Ureter (tissue), 1 donor: ENCODE data around the gene MVD. TPM values are rescaled to one million over a fixed set of nuclear protein-coding genes. Genes with fewer than 3 reads are reported as not detected.

ENCODE experiments used
- DNase-seq: peaks from one replicate; pipeline ENCODE4 v3.0.0-alpha.2; 2020; ENCODE audit warnings: low spot score
- total RNA-seq: library from RNA; stranded (reverse); gene quantifications from one replicate; pipeline ENCODE4 v1.2.4, GENCODE V29; 2023
- donor health status: DM: yes; HTN: yes; CAD: no.

MVD gene
- total RNA-seq, 1 donor from 2014 or later: 43.9 TPM

- no peak for DNase-seq
Measured at GRCh38 chr16:88655733-88656281, 7.1 kb downstream of the MVD start.

DNA sequence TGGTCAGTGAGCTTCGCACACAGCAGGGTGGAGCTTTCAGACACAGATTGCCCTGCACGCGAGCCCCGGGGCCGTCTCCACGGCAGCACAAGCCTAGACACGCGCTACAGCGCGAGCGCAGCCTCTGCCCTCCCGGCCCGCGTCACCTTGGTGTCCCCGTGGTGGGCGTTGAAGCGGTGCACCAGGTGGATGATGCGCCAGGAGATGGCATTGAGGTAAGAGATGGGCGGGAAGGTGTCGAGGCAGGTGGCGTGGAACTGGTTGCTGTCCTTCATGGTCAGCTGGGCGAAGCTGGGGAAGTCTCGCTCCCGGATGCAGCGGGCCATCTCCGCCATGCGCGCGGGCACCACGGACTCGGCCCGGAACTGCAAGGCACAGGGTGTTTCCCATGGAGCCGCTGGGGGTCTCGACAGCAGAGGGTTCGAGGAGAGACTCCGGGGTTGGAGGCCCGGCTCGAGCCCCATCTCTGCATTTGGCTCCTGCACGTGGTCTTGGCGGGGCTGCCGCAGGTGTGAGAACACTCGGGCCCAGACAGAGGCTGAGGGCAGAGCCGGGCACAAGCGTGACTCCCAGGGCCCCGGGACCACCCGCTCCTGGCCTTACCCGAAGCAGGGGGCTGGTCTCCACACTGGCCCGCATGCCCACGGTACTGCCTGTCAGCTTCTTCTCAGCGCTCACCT is 7.7 kb downstream of the MVD start:
- no peak for DNase-seq

DNA sequence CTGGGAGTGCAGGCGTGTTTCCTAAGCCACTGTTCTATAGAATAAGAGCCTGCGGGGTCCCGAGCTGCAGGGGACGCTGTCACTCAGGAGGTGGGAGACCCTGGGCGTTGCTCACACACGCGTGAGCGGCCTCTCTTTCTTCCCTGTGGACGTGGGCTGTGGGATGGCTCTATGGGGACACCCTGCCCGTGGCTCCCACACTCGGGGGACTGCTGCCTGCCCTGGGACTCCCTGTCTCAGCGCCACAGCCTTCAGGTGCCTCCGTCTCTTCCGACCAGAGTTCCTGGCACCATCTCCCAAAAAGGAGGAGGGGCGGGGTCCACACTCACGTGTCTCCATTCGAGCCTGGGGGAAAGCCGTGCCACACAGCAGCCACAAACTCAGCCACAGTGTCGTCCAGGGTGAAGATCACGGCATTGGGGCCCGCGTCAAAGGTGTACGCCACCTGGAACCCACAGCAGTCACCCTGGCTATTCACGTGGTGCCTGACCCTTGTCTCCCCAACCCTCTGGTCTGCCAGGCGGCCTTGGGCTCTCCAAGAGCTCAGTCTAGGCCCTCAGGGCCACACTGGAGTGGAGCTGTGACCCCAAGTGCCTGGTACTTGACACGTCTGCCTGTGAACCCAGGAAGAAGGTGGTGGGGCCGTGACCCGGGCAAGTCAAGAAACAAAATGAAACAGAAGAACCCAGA is 8.4 kb downstream of the MVD start:
- no peak for DNase-seq

DNA sequence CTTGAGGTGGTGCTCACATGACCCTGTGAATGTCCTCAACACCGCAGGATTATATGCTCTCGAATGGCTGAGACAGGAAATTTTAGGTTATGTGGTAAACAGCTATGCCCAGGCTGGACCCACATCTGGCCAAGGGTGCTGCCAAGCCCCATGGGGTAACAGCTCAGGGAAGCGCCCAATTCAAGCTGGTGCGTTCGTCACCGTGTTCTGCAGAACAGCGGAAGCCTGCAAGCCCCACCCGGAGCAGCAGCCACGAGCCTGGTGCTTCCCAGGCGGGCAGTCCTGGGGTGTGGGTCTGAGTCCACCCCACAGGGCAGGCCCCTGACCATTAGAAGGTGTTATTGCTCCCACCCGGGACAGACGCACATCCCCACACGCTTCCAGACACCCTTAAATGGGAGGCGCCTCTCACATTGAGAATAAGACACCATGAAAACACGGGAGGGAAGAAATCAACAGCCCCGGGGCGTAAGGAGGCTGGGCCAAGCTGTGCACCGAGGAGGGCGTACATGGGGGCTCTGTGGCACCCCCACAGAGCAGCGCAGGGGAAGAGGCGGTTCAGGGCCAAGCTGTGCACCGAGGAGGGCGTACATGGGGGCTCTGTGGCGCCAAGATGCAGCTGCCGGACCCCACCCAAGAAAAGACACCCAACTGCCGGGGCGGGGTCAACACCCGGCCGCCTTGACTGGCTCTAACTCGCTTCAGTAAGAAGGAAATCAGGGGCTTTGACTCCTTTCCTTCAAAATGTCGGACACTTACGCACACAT is 9.1 kb downstream of the MVD start:
- DNase-seq: no peak

DNA sequence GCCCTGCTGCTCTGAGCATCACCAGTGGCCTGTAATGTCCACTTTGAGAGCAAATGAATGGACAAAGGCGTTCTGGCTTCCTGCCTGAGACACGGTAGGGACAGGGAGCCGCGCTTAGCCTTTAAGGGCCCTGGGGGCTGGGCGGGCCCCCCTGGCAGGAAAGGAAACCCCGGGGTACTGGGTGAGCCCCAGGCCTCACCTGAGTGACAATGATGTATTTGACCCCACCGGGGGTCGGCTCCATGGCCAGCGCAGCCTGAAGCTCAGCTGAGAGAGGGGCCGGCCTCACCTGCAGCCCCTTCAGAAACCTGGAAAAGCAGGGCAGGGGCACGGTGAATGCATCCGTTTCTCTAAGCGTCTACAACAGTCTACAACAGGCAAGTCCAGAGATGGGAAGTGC is 9.8 kb downstream of the MVD start:
- DNase-seq: no peak

- no peak for DNase-seq
Measured at GRCh38 chr16:88652762-88653063, 10.2 kb downstream of the MVD start.

DNA sequence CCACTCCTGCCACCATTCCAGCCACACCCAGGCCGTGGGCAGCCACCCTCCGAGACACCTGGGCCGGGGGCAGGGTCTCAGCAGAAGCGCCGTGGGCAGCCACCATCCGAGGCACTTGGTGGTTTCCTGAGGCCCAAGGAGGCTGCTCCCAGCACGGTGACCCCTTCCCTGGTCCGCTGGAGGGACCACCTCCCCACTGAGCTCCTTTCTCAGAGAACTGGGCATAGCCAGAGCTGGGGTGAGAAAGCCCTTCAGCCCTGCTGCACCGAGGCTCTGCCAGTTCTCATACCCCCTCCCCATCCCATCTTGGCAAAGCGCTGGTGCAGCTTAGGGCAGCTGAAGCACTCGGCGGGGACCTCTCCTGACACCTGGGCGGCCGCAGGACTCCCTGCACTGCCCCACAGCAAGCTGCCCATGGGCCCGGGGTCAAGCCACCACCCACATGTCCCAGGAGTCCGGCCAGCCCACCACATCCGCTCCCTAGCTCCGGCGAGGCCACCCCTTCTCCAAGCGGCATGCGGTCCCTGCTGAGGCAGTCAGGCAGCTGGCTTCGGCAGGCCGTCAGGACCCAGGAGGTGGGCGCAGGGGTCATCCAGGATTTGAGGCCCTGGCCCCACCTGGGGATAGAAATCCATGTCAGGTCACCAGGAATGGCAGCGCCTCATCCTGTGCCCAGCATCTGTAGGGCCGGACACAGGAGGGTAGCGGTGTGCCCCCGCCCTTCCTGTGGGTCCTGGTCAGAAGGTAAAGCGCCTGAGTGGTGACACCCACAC is 10.7 kb downstream of the MVD start:
- DNase-seq: no peak

- peak; percentile 85 for DNase-seq
Measured at GRCh38 chr16:88651276-88651988, 11.5 kb downstream of the MVD start.

DNA sequence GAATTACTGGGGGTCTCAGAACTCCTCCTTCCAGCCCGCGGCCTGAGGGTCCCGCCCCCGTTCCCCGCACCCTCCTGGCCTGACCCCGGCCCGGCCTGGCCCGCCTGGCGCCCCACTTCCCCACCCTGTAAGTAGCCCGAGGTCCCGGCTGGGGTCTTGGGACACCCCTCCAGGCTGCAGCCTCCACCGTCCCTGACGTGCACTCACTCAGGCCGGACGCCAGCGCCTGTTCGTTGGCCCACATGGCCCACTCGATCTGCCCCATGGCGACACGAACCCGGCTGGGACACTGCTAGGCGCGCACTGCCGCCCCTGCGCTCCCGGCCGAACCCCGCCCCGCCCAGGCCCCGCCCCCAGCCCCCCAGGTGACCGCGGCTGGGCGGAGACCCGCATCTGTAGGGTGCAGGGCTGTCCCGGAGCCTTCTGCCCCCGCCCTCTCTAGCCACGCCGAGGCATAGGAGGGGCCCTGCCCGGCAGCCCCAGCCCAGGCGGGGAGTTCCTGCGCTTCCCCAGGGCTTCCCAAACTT is 12.1 kb downstream of the MVD start, which contains the start of gene CYBA:
TSS of gene CYBA (minus strand) at position 305 of the 527 bp plus-strand sequence. CDS start at position 265, 40 bp downstream.
- DNase-seq: peak; percentile 85

GRCh38 chr16:88649924-88650748 is 12.8 kb downstream of the MVD start:
- no peak for DNase-seq

GRCh38 chr16:88649195-88649923 is 13.5 kb downstream of the MVD start:
- no peak for DNase-seq

DNA sequence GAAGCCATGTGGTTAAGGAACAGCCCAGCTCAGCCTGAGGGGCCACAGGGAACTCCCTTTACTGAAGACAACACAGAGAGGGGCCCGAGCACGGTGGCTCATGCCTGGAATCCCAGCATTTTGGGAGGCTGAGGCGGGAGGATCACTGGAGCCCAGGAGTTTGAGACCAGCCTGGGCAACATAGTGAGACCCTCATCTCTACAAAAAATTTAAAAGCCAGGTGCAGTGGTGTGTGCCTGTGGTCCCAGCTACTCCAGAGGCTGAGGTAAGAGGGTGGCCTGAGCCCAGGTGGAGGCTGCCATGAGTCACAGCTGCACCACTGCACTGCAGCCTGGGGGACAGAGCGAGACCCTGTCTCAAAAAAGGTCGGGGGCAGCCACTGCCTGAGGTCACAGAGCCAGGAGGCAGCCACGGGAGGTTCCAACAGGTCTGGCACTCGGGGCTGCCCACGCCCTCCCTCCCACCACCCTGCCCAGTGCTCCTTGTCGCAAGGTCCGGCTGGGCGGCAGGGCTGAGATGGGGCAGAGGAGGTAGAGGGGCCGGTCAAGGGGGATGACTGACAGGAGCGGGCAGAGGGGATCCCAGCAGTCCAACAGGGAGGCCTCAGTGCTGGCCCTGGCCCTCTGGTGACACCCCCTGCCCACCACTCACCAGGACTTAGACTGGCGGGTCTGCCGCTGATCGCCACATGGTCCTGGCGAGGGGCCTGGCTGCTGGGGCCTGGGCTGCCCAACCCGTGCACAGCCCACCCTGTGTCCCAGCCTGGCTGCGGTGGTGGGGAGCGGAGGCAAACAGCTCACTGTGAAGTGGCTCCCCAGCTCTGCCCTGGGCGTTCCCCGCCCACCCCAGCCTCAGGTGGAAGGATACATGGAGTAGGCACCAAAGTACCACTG is 15.5 kb downstream of the MVD start:
- DNase-seq: no peak

GRCh38 chr16:88646345-88647034 is 16.4 kb downstream of the MVD start:
- DNase-seq: no peak

GRCh38 chr16:88645941-88646340 is 16.9 kb downstream of the MVD start:
- DNase-seq: no peak

DNA sequence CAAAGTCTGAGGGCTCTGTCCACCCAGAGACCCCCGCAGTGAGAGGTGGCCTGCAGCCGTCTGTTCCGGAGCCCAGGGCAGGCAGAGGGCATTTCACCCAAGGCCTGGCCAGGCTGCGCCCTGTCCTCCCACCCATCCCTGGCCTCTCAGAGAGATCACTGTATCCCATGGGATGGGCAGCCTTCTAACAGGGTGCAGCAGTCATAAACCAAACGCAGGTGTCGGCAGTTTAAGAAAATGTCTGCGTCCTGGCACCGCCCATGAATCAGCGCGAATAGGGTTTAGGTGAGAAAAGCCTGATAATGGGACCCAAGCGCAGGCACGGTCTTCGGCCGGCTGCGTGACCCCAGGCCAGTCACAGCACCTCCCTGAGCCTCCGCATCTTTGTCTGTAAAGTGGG is 17.4 kb downstream of the MVD start:
- DNase-seq: no peak

GRCh38 chr16:88643644-88643932 is 19.3 kb downstream of the MVD start:
- no peak for DNase-seq

GRCh38 chr16:88642881-88643643 is 19.8 kb downstream of the MVD start:
- DNase-seq: no peak
